ENCODE results near the gene NOTCH1. TPM values are rescaled to one million over a fixed set of nuclear protein-coding genes. Genes with fewer than 3 reads are reported as not detected.

NOTCH1 gene
- polyA plus RNA-seq, 6 donors from 2014 or later, result 0.05 to 8.0 (median 2.4) TPM

DNA sequence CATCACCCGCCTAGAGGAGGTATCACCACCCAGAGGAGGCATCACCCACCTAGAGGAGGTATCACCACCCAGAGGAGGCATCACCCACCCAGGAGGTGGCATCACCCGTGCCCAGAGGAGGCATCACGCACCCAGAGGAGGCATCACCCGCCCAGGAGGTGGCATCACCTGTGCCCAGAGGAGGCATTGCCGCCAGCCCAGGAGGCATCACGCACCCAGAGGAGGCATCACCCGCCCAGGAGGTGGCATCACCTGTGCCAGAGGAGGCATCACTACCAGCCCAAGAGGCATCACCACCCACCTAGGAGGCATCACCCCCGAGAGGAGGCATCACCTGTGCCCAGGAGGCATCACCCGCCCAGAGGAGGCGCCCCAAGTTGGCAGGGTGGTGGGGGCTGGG is 2.6 kb downstream of the NOTCH1 start:
- peak overlapping the region in 2 of 6 donors; percentile 78 to 95 for H3K27ac Mint-ChIP-seq
- no peaks in the 10 kb centered on the region for H3K9me3 Mint-ChIP-seq
- H3K27me3 Mint-ChIP-seq, result no peaks in the 10 kb centered on the region
- H3K36me3 Mint-ChIP-seq, result no peaks in the 10 kb centered on the region
- DNase-seq, result no peak
- H3K4me3 Mint-ChIP-seq, result peak overlapping the region; percentile 54 to 92 (median 86)
- ATAC-seq (ENCODE audit: low read depth in 2 of 2), result no peak
- peaks cover 32 to 64% (median 50%) of the 10 kb centered on the region in 3 donors for H3K4me1 Mint-ChIP-seq

- no peaks in the 10 kb centered on the region for H3K9me3 Mint-ChIP-seq
- H3K27ac Mint-ChIP-seq, result peak overlapping the region in 2 of 6 donors; percentile 21 to 62
- no peaks in the 10 kb centered on the region for H3K27me3 Mint-ChIP-seq
- peaks cover 32 to 58% (median 56%) of the 10 kb centered on the region in 3 donors for H3K4me1 Mint-ChIP-seq
- H3K36me3 Mint-ChIP-seq, result no peaks in the 10 kb centered on the region
- DNase-seq (no peak), ATAC-seq (ENCODE audit: low read depth in 2 of 2) (no peak)
- peak overlapping the region; percentile 54 to 92 (median 76) for H3K4me3 Mint-ChIP-seq
Measured at GRCh38 chr9:136542241-136543040, 3.4 kb downstream of the NOTCH1 start.

- peaks cover 34 to 60% (median 57%) of the 10 kb centered on the region in 3 donors for H3K4me1 Mint-ChIP-seq
- peak overlapping the region in 3 of 8 donors; percentile 32 to 61 (median 33) for H3K4me3 Mint-ChIP-seq
- H3K27me3 Mint-ChIP-seq, result no peaks in the 10 kb centered on the region
Measured at GRCh38 chr9:136541709-136542108, 4.1 kb downstream of the NOTCH1 start.

GRCh38 chr9:136541179-136541578 is 4.7 kb downstream of the NOTCH1 start:
- Mint-ChIP-seq H3K4me3 (peak overlapping the region in 6 of 8 donors; percentile 5 to 83 (median 67)), H3K27ac (peak overlapping the region in 3 of 6 donors; percentile 33 to 91 (median 54)), H3K27me3 (no peaks in the 10 kb centered on the region), H3K36me3 (no peaks in the 10 kb centered on the region), H3K9me3 (no peaks in the 10 kb centered on the region), H3K4me1 (peaks cover 32 to 60% (median 55%) of the 10 kb centered on the region in 3 donors)
- no peak for ATAC-seq (ENCODE audit: low read depth in 2 of 2)
- no peak for DNase-seq

More at GRCh38 chr9:136541709-136542108, 4.1 kb downstream of the NOTCH1 start:
- DNase-seq, result no peak
- no peaks in the 10 kb centered on the region for H3K9me3 Mint-ChIP-seq
- ATAC-seq (ENCODE audit: low read depth in 2 of 2), result no peak
- H3K27ac Mint-ChIP-seq, result no peak overlapping the region
- no peaks in the 10 kb centered on the region for H3K36me3 Mint-ChIP-seq

GRCh38 chr9:136539427-136540421 is 6.1 kb downstream of the NOTCH1 start:
- Mint-ChIP-seq H3K27me3 (no peaks in the 10 kb centered on the region), H3K4me3 (peak overlapping the region; percentile 81 to 95 (median 89)), H3K36me3 (no peaks in the 10 kb centered on the region), H3K4me1 (peaks cover 32 to 66% (median 54%) of the 10 kb centered on the region in 3 donors), H3K27ac (peak overlapping the region; percentile 65 to 99 (median 94)), H3K9me3 (no peaks in the 10 kb centered on the region)
- ATAC-seq (ENCODE audit: low read depth in 2 of 2), result peak; percentile 55 to 60
- peak; percentile 77 for DNase-seq

GRCh38 chr9:136538599-136539426 is 7.0 kb downstream of the NOTCH1 start:
- Mint-ChIP-seq H3K27me3 (no peaks in the 10 kb centered on the region), H3K9me3 (no peaks in the 10 kb centered on the region), H3K4me3 (peak overlapping the region; percentile 81 to 95 (median 89)), H3K27ac (peak overlapping the region; percentile 65 to 99 (median 94)), H3K4me1 (peaks cover 33 to 69% (median 53%) of the 10 kb centered on the region in 3 donors), H3K36me3 (no peaks in the 10 kb centered on the region)
- peak; percentile 72 for DNase-seq
- ATAC-seq (ENCODE audit: low read depth in 2 of 2), result peak; percentile 59 to 61

GRCh38 chr9:136537896-136538598 is 7.8 kb downstream of the NOTCH1 start:
- DNase-seq, result no peak
- Mint-ChIP-seq H3K9me3 (no peaks in the 10 kb centered on the region), H3K4me1 (peaks cover 40 to 68% (median 55%) of the 10 kb centered on the region in 3 donors), H3K4me3 (peak overlapping the region; percentile 47 to 95 (median 86)), H3K27me3 (no peaks in the 10 kb centered on the region), H3K27ac (peak overlapping the region in 3 of 6 donors; percentile 91 to 99 (median 98)), H3K36me3 (no peaks in the 10 kb centered on the region)
- ATAC-seq (ENCODE audit: low read depth in 2 of 2), result no peak

GRCh38 chr9:136537411-136537810 is 8.4 kb downstream of the NOTCH1 start:
- H3K9me3 Mint-ChIP-seq, result no peaks in the 10 kb centered on the region
- peaks cover 44 to 68% (median 58%) of the 10 kb centered on the region in 3 donors for H3K4me1 Mint-ChIP-seq
- peaks cover 0 to 2% (median 0%) of the 10 kb centered on the region in 3 donors for H3K27me3 Mint-ChIP-seq
- ATAC-seq (ENCODE audit: low read depth in 2 of 2) (no peak), DNase-seq (no peak)
- H3K27ac Mint-ChIP-seq, result no peak overlapping the region
- peak overlapping the region in 6 of 8 donors; percentile 16 to 83 (median 48) for H3K4me3 Mint-ChIP-seq
- H3K36me3 Mint-ChIP-seq, result no peaks in the 10 kb centered on the region

DNA sequence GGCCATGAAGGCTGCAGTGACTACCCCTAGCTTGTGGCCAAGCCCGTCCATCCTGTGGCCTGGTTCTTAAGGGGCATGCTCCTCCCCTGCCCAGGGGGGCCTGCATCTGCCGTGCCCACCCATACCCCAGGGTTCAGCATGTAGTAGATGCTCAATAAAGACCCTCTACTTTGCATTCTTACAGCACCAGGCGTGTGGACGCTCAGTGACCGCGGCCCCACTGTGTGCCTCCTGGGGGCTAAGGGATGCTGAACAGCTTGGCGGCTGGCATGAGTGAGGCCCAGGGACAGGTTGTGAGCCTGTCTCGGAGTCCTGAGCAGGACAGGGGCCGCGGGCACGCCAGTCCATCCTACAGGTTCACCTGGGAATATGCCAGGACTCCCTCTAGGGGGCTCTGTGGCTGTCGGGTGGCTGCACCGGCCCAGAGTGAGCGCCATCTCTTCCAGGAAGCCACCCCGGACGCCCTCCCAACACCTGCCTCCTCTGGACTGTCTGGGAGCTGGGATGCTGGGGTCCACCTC is 9.1 kb downstream of the NOTCH1 start:
- Mint-ChIP-seq H3K27ac (no peak overlapping the region), H3K4me1 (peaks cover 50 to 72% (median 59%) of the 10 kb centered on the region in 3 donors), H3K4me3 (peak overlapping the region in 6 of 8 donors; percentile 2 to 83 (median 30)), H3K27me3 (peaks cover 0 to 5% (median 0%) of the 10 kb centered on the region in 3 donors), H3K9me3 (no peaks in the 10 kb centered on the region), H3K36me3 (no peaks in the 10 kb centered on the region)
- ATAC-seq (ENCODE audit: low read depth in 2 of 2), result no peak
- no peak for DNase-seq

- Mint-ChIP-seq H3K36me3 (no peaks in the 10 kb centered on the region), H3K27me3 (peaks cover 0 to 5% (median 0%) of the 10 kb centered on the region in 3 donors), H3K4me1 (peaks cover 54 to 72% (median 60%) of the 10 kb centered on the region in 3 donors), H3K27ac (no peak overlapping the region), H3K9me3 (no peaks in the 10 kb centered on the region), H3K4me3 (peak overlapping the region in 1 of 8 donors; percentile 72)
- DNase-seq, result no peak
- ATAC-seq (ENCODE audit: low read depth in 2 of 2), result no peak
Measured at GRCh38 chr9:136536051-136536720, 9.7 kb downstream of the NOTCH1 start.

- H3K27ac Mint-ChIP-seq, result peak overlapping the region in 1 of 6 donors; percentile 47
- peaks cover 49 to 72% (median 63%) of the 10 kb centered on the region in 3 donors for H3K4me1 Mint-ChIP-seq
- H3K27me3 Mint-ChIP-seq, result peaks cover 0 to 5% (median 0%) of the 10 kb centered on the region in 3 donors
- peak overlapping the region in 4 of 8 donors; percentile 26 to 78 (median 48) for H3K4me3 Mint-ChIP-seq
- no peaks in the 10 kb centered on the region for H3K9me3 Mint-ChIP-seq
- H3K36me3 Mint-ChIP-seq, result no peaks in the 10 kb centered on the region
- DNase-seq (no peak), ATAC-seq (ENCODE audit: low read depth in 2 of 2) (peak; percentile 17 to 30)
Measured at GRCh38 chr9:136535070-136535469, 10.8 kb downstream of the NOTCH1 start.

All from naive B cell (primary cell).